H1 (cell line): ENCODE measurements around the gene CD248. TPM values are rescaled to one million over a fixed set of nuclear protein-coding genes. Genes with fewer than 3 reads are reported as not detected.
A peak's percentile ranks its signal among the peaks of the same experiment; 100 is the strongest.

Experiments
- CTCF ChIA-PET: fragments of 300-600 bp; sonication (Branson Sonifier 250); formaldehyde crosslinking; loops from one replicate; lab custom pipeline; 2021; ENCODE audit not compliant: partially characterized antibody; lab: Charles Lee
- POLR2A ChIA-PET: fragments of 300-600 bp; sonication (Branson Sonifier 250); formaldehyde crosslinking; loops from one replicate; lab custom pipeline; 2021; ENCODE audit warnings: inconsistent platforms; ENCODE audit not compliant: partially characterized antibody; lab: Charles Lee
- DNase-seq, 2 experiments: peaks; one replicate each; pipeline versions ENCODE4 v3.0.0 to v3.0.0-alpha.2; 2010 to 2022; ENCODE audit warnings: low spot score in 2 of 2, low read depth in 1 of 2, mixed read lengths in 1 of 2
- FAIRE-seq: peaks from 2 replicates; lab custom pipeline; 2011; peaks lifted over from hg19 to GRCh38; lab: Jason Lieb, UNC
- H2AFZ ChIP-seq: 2 replicates; pipeline ENCODE4 v1.8.1; 2012; ENCODE audit warnings: low read length, inconsistent platforms
- H2AK5ac ChIP-seq: 2 replicates; pipeline ENCODE4 v1.6.1; 2013; ENCODE audit warnings: low read depth, low read length
- H2BK120ac ChIP-seq: replicated peaks from 2 replicates; pipeline ENCODE3; 2013; ENCODE audit warnings: low read depth, low read length, inconsistent platforms
- H2BK12ac ChIP-seq: 2 replicates; pipeline ENCODE4 v1.6.1; 2013; ENCODE audit warnings: low read depth, low read length
- H2BK15ac ChIP-seq: 2 replicates; pipeline ENCODE4 v1.6.1; 2013; ENCODE audit warnings: low read length
- H2BK20ac ChIP-seq: 2 replicates; pipeline ENCODE4 v1.6.1; 2013; ENCODE audit warnings: low read length
- H2BK5ac ChIP-seq: 2 replicates; pipeline ENCODE4 v1.6.1; 2013; ENCODE audit warnings: low read depth, low read length
- H3K14ac ChIP-seq: 2 replicates; pipeline ENCODE4 v1.6.1; 2013; ENCODE audit warnings: inconsistent platforms; ENCODE audit not compliant: insufficient read length
- H3K18ac ChIP-seq: 2 replicates; pipeline ENCODE4 v1.6.1; 2013; ENCODE audit warnings: low read length; ENCODE audit errors: extremely low read depth
- H3K23ac ChIP-seq: 2 replicates; pipeline ENCODE4 v1.6.1; 2013; ENCODE audit warnings: inconsistent platforms; ENCODE audit not compliant: insufficient read length
- H3K23me2 ChIP-seq: 2 replicates; pipeline ENCODE4 v1.6.1; 2013; ENCODE audit warnings: low read depth, low read length
- H3K27ac ChIP-seq: 2 replicates; pipeline ENCODE4 v1.6.1; 2011; ENCODE audit warnings: low read depth, low read length, inconsistent platforms
- H3K27me3 ChIP-seq, 4 experiments: replicated peaks in 1 of 4; 1 replicate in 1 of 4; 2 replicates in 3 of 4; pipeline versions ENCODE4 v1.6.1 to v1.8.1; 2011 to 2013; ENCODE audit warnings: low read length in 3 of 4, mild to moderate bottlenecking in 3 of 4, inconsistent platforms in 2 of 4, mixed read lengths in 2 of 4, moderate library complexity in 1 of 4; ENCODE audit not compliant: control insufficient read depth in 3 of 4, insufficient read depth in 3 of 4; ENCODE audit errors: extremely low read depth in 1 of 4
- H3K36me3 ChIP-seq, 4 experiments: 2 replicates each; pipeline versions ENCODE4 v1.6.1 to v1.8.1; 2011 to 2013; ENCODE audit warnings: mild to moderate bottlenecking in 4 of 4, low read length in 3 of 4, moderate library complexity in 2 of 4, control low read depth in 1 of 4, inconsistent platforms in 1 of 4; ENCODE audit not compliant: insufficient read depth in 4 of 4, control insufficient read depth in 2 of 4
- H3K4ac ChIP-seq: replicated peaks from 2 replicates; pipeline ENCODE3; 2013; ENCODE audit warnings: low read length, low read depth, mixed read lengths, inconsistent platforms; ENCODE audit not compliant: insufficient read length
- H3K4me1 ChIP-seq, 4 experiments: replicated peaks in 1 of 4; 1 replicate in 1 of 4; 2 replicates in 3 of 4; pipeline versions ENCODE4 v1.6.1 to v1.8.1; 2011 to 2013; ENCODE audit warnings: low read length in 3 of 4, inconsistent platforms in 2 of 4, mixed read lengths in 1 of 4; ENCODE audit not compliant: insufficient read depth in 4 of 4, control insufficient read depth in 3 of 4
- H3K4me2 ChIP-seq, 2 experiments: 2 replicates each; pipeline versions ENCODE4 v1.6.1 to v1.8.1; 2011 to 2013; ENCODE audit warnings: low read depth in 2 of 2, low read length in 2 of 2, control low read depth in 1 of 2, inconsistent platforms in 1 of 2, mild to moderate bottlenecking in 1 of 2; ENCODE audit not compliant: insufficient read depth in 1 of 2
- H3K4me3 ChIP-seq, 4 experiments: fragments of 200-600, 300-600 bp in 1 of 4; sonication (generic), shearing (Covaris generic), sonication (Bioruptor Twin) in 1 of 4; 2 replicates each; pipeline versions ENCODE4 v1.5.1 to v1.8.1; 2011 to 2016; ENCODE audit warnings: low read length in 4 of 4, low read depth in 3 of 4, control low read depth in 2 of 4, inconsistent platforms in 2 of 4, mild to moderate bottlenecking in 2 of 4, mixed read lengths in 1 of 4, moderate library complexity in 1 of 4; ENCODE audit not compliant: insufficient read depth in 2 of 4; ENCODE audit errors: extremely low read depth in 1 of 4
- H3K56ac ChIP-seq: replicated peaks from 2 replicates; pipeline ENCODE3; 2013; ENCODE audit warnings: low read depth, mild to moderate bottlenecking, mixed read lengths, low read length, inconsistent platforms; ENCODE audit not compliant: insufficient read length
- H3K79me1 ChIP-seq: 2 replicates; pipeline ENCODE4 v1.6.1; 2013; ENCODE audit warnings: low read depth, low read length, control low read depth
- H3K79me2 ChIP-seq, 2 experiments: 2 replicates each; pipeline versions ENCODE4 v1.6.1 to v1.8.1; 2012 to 2013; ENCODE audit warnings: low read length in 2 of 2, mild to moderate bottlenecking in 2 of 2, inconsistent platforms in 1 of 2; ENCODE audit not compliant: insufficient read depth in 2 of 2, control insufficient read depth in 1 of 2
- H3K9ac ChIP-seq, 4 experiments: replicated peaks in 1 of 4; 1 replicate in 1 of 4; 2 replicates in 3 of 4; pipeline versions ENCODE4 v1.6.1 to v1.8.1; 2011 to 2013; ENCODE audit warnings: low read depth in 3 of 4, low read length in 3 of 4, control low read depth in 2 of 4, mild to moderate bottlenecking in 2 of 4, moderate library complexity in 2 of 4, inconsistent platforms in 1 of 4; ENCODE audit errors: extremely low read depth in 1 of 4
- H3K9me3 ChIP-seq, 2 experiments: 2 replicates each; pipeline versions ENCODE4 v1.6.1 to v1.8.1; 2012 to 2013; ENCODE audit warnings: mild to moderate bottlenecking in 2 of 2, moderate library complexity in 2 of 2, control low read depth in 1 of 2, inconsistent platforms in 1 of 2, low read depth in 1 of 2, low read length in 1 of 2, mixed read lengths in 1 of 2; ENCODE audit not compliant: insufficient read depth in 2 of 2
- H4K20me1 ChIP-seq, 2 experiments: replicated peaks in 1 of 2; 2 replicates each; pipeline versions ENCODE3 to v1.8.1; 2011 to 2013; ENCODE audit warnings: inconsistent platforms in 2 of 2, low read length in 2 of 2, mild to moderate bottlenecking in 1 of 2; ENCODE audit not compliant: insufficient read depth in 2 of 2, control insufficient read depth in 1 of 2
- H4K5ac ChIP-seq: 2 replicates; pipeline ENCODE4 v1.6.1; 2013; ENCODE audit warnings: low read length, low read depth, mixed read lengths, inconsistent platforms; ENCODE audit not compliant: insufficient read length
- H4K8ac ChIP-seq: 2 replicates; pipeline ENCODE4 v1.8.0; 2013; ENCODE audit warnings: mild to moderate bottlenecking, moderate library complexity, low read length, inconsistent platforms; ENCODE audit not compliant: insufficient read depth; ENCODE audit errors: extremely low read depth
- H4K91ac ChIP-seq: replicated peaks from 2 replicates; pipeline ENCODE3; 2013; ENCODE audit warnings: low read length, mixed read lengths, inconsistent platforms; ENCODE audit not compliant: insufficient read length
- GABPA ChIP-seq: IDR thresholded peaks from 2 replicates; pipeline ENCODE4 v1.6.1; 2011; ENCODE audit warnings: mild to moderate bottlenecking, low read length, moderate library complexity, borderline replicate concordance; ENCODE audit not compliant: insufficient read depth
- JUND ChIP-seq: IDR thresholded peaks from 2 replicates; pipeline ENCODE4 v1.6.1; 2011; ENCODE audit warnings: mild to moderate bottlenecking, improper control_type of control experiment, low read length
- SIN3A ChIP-seq, 2 experiments: IDR thresholded peaks in 1 of 2; conservative IDR thresholded peaks in 1 of 2; 2 replicates each; pipeline ENCODE4 v1.6.1; 2011 to 2012; ENCODE audit warnings: low read length in 2 of 2, improper control_type of control experiment in 1 of 2, low read depth in 1 of 2, mild to moderate bottlenecking in 1 of 2
- YY1 ChIP-seq: IDR thresholded peaks from 2 replicates; pipeline ENCODE4 v1.6.1; 2011; ENCODE audit warnings: low read depth, mild to moderate bottlenecking, low read length
- WGBS, 2 experiments: shearing (Covaris generic) in 1 of 2; methylation state at CpG; one replicate each; pipeline versions ENCODE4 v1.1.6 to v1.1.7; 2013 to 2015; ENCODE audit warnings: low lambda C conversion rate in 2 of 2, mixed read lengths in 2 of 2, inconsistent platforms in 1 of 2, low coverage in 1 of 2, missing lambda C conversion rate in 1 of 2; ENCODE audit not compliant: insufficient replicate concordance in 2 of 2, insufficient coverage in 1 of 2, insufficient read length in 1 of 2; ENCODE audit errors: extremely low coverage in 1 of 2, missing lambda C conversion rate in 1 of 2; 5-methylcytosine and 5-hydroxymethylcytosine counted together
- polyA plus RNA-seq, 7 experiments: library from polyadenylated mRNA; depleted of rRNA in 3 of 7; stranded (reverse) in 5 of 7; unstranded in 2 of 7; fragments of >200 nt in 5 of 7; fragments of 200-250 nt in 2 of 7; gene quantifications; 1 replicate in 5 of 7; 2 replicates in 1 of 7; 4 replicates in 1 of 7; pipeline versions ENCODE4 v1.2.1 to v1.2.3, GENCODE V29; 2011 to 2013; ENCODE audit warnings: missing spikeins in 2 of 7, mixed read lengths in 2 of 7
- total RNA-seq: library from RNA; stranded (reverse); fragmentation: NEBNext Ultra II Directional; extraction: Animal tissue kit (Norgen Biotek cat#: 25700); gene quantifications from 2 replicates; pipeline ENCODE4 v1.2.1, GENCODE V29; 2021

The CD248 gene
- total and polyA plus RNA-seq, 2 of the 8 experiments (the other 6 are each of a cell fraction or from before 2014, with no cell fraction given), result 2.7 to 3.9 TPM

DNA sequence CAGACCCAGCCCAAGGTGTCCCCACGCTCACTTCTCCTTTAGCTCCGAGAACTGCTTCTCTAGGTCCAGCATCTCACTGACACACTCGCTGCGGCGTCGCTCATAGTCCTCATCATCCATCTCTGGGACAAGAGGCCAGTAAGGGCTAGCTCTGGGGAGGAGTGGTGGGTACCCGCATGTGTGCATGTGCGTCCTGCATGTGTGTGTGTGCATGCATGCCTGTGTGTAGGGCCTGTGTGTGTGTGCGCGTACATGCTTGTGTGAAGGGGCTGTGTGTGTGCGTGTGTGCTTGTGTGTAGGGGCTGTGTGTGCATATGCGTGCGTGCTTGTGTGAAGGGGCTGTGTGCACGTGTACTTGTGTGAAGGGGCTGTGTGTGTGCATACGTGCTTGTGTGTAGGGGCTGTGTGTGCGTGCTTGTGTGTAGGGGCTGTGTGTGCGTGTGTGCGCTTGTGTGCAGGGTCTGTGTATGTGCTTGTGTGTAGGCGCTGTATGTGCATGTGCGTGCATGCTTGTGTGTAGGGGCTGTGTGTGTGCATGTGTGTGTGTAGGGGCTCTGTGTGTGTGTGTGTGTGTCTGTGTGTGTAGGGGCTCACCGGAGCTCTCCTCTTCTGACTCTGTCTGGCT, 24.8 kb upstream of the CD248 start:
- 96% methylated on average over 20 of the region's 21 CpGs; no CpG with 5 or more reads in 1 of the 2 experiments for WGBS, 2 experiments
- H3K36me3 ChIP-seq, result peaks cover 6 to 12% (median 9%) of the 10 kb centered on the region in 4 experiments; a peak in 4 of 8 replicates
- CTCF ChIA-PET, result interaction anchor here (0.7 to 4.6 kb wide), 10 partner anchors 12 to 119 kb away, joined by 3 to 55 read pairs (median 4); partner anchors contain the start of genes CD248, TMEM151A and YIF1A

More for the DNA sequence above, 24.8 kb upstream of the CD248 start:
- H4K20me1 ChIP-seq, result peaks cover 3 to 8% of the 10 kb centered on the region in 2 experiments
- no peak overlapping the region for H2BK20ac ChIP-seq
- POLR2A ChIA-PET, result interaction anchor here (1.0 to 28.7 kb wide), 6 partner anchors 9 to 59 kb away, joined by 3 to 487 read pairs (median 3); partner anchors contain the start of genes SLC29A2 and YIF1A
- H3K4me1 ChIP-seq, result peaks cover 0 to 11% (median 9%) of the 10 kb centered on the region in 4 experiments; a peak in 6 of 7 replicates
- no peak overlapping the region for H4K5ac ChIP-seq
- no peak overlapping the region for H3K18ac ChIP-seq
- H2BK120ac ChIP-seq, result no peak overlapping the region
- H3K27me3 ChIP-seq, result no peaks in the 10 kb centered on the region; a peak in 2 of 7 replicates
- peaks cover 3% of the 10 kb centered on the region for H3K79me1 ChIP-seq
- H3K79me2 ChIP-seq, result peaks cover 0 to 14% of the 10 kb centered on the region in 2 experiments; a peak in 2 of 4 replicates
- H3K23me2 ChIP-seq, result peaks cover 9% of the 10 kb centered on the region; the same call in 1 of the 2 replicates
- H2BK12ac ChIP-seq, result no peak overlapping the region
- no peak for FAIRE-seq
- no peak overlapping the region for H3K56ac ChIP-seq
- no peak overlapping the region for H2AFZ ChIP-seq
- H3K27ac ChIP-seq, result no peak overlapping the region
- no peaks in the 10 kb centered on the region for H3K9me3 ChIP-seq
- no peak overlapping the region for H3K14ac ChIP-seq
- no peak for TF ChIP-seq SIN3A (conservative IDR thresholded peaks at IDR 0.05 in 1 of 2, IDR thresholded peaks at IDR 0.05 in 1 of 2; ENCODE audit: low read depth in 1 of 2, low read length in 2 of 2)
- no peak for TF ChIP-seq YY1
- TF ChIP-seq JUND, result no peak
- no peak for TF ChIP-seq GABPA
- TF ChIP-seq, all 59 proteins: peak for 0
- Histone ChIP-seq H2BK15ac (no peak overlapping the region), H3K23ac (no peak overlapping the region), H4K8ac (no peak overlapping the region), H4K91ac (peak overlapping the region; percentile 44), H3K9ac (0 out of 7 replicates have a peak overlapping the region, but pooled peaks of 1 of the 4 experiments have one; percentile 13), H3K4me3 (no peak overlapping the region), H3K4ac (no peak overlapping the region), H2AK5ac (no peak overlapping the region), H3K4me2 (no peak overlapping the region), H2BK5ac (no peak overlapping the region; the same call in 1 of the 2 replicates)
- no peak for DNase-seq
